ENCODE data around the gene TDRD7. TPM values are rescaled to one million over a fixed set of nuclear protein-coding genes. Genes with fewer than 3 reads are reported as not detected.

TDRD7 gene
- total RNA-seq, 1 donor from 2014 or later = 8.1 TPM

GRCh38 chr9:97406620-97407177 lies 5.2 kb upstream of the TDRD7 start:
- Mint-ChIP-seq H3K4me1 (peaks cover 16% of the 10 kb centered on the region), H3K27ac (no peak overlapping the region), H3K4me3 (no peak overlapping the region), H3K27me3 (ENCODE audit: insufficient read depth, low read depth) (peaks cover 10% of the 10 kb centered on the region), H3K36me3 (no peaks in the 10 kb centered on the region), H3K9me3 (peaks cover 23% of the 10 kb centered on the region)
- H3K4me3 ChIP-seq = no peak overlapping the region
- peaks cover 16% of the 10 kb centered on the region for H3K9me3 ChIP-seq (ENCODE audit: low read depth)
- peak; percentile 91 for DNase-seq (ENCODE audit: low spot score)
- peaks cover 8% of the 10 kb centered on the region for H3K36me3 ChIP-seq
- H3F3A ChIP-seq (ENCODE audit: low read depth) = peaks cover 34% of the 10 kb centered on the region
- no peaks in the 10 kb centered on the region for H4K20me1 ChIP-seq (ENCODE audit: low read depth)
- peak overlapping the region; percentile 45 for H3K4me2 ChIP-seq
- no peak overlapping the region for H3K27ac ChIP-seq
- H2AFZ ChIP-seq (replicated peaks) = no peak overlapping the region
- H3K27me3 ChIP-seq = peaks cover 12% of the 10 kb centered on the region
- peaks cover 16% of the 10 kb centered on the region for H3K4me1 ChIP-seq
- H3K9ac ChIP-seq = no peak overlapping the region
- TF ChIP-seq CTCF (IDR thresholded peaks at IDR 0.05) (no peak), EZH2phosphoT487 (IDR thresholded peaks at IDR 0.05) (peak; percentile 74), EZH2 (IDR thresholded peaks at IDR 0.05) (no peak)
- H3K79me2 ChIP-seq (ENCODE audit: low read depth) = no peaks in the 10 kb centered on the region

GRCh38 chr9:97408562-97408961 lies 3.3 kb upstream of the TDRD7 start:
- H3K4me1 ChIP-seq = peaks cover 23% of the 10 kb centered on the region
- Mint-ChIP-seq H3K27ac (no peak overlapping the region), H3K27me3 (ENCODE audit: insufficient read depth, low read depth) (peaks cover 17% of the 10 kb centered on the region), H3K9me3 (peaks cover 18% of the 10 kb centered on the region), H3K4me1 (peaks cover 19% of the 10 kb centered on the region), H3K36me3 (no peaks in the 10 kb centered on the region), H3K4me3 (no peak overlapping the region)
- peaks cover 8% of the 10 kb centered on the region for H3K36me3 ChIP-seq
- H3K27ac ChIP-seq = no peak overlapping the region
- TF ChIP-seq EZH2phosphoT487 (IDR thresholded peaks at IDR 0.05) = no peak
- no peak for TF ChIP-seq CTCF (IDR thresholded peaks at IDR 0.05)
- TF ChIP-seq EZH2 (IDR thresholded peaks at IDR 0.05) = no peak
- no peaks in the 10 kb centered on the region for H3K79me2 ChIP-seq (ENCODE audit: low read depth)
- no peak overlapping the region for H3K4me2 ChIP-seq
- H3F3A ChIP-seq (ENCODE audit: low read depth) = peaks cover 49% of the 10 kb centered on the region
- no peak overlapping the region for H3K9ac ChIP-seq
- peaks cover 11% of the 10 kb centered on the region for H3K9me3 ChIP-seq (ENCODE audit: low read depth)
- H3K27me3 ChIP-seq = peaks cover 30% of the 10 kb centered on the region
- H4K20me1 ChIP-seq (ENCODE audit: low read depth) = no peaks in the 10 kb centered on the region
- no peak overlapping the region for H2AFZ ChIP-seq (replicated peaks)
- DNase-seq (ENCODE audit: low spot score) = no peak
- no peak overlapping the region for H3K4me3 ChIP-seq

- Histone ChIP-seq H3K79me2 (ENCODE audit: low read depth) (no peaks in the 10 kb centered on the region), H3K27me3 (peaks cover 43% of the 10 kb centered on the region), H3K9me3 (ENCODE audit: low read depth) (no peaks in the 10 kb centered on the region), H3K4me2 (peak overlapping the region; percentile 72), H3K27ac (no peak overlapping the region), H3K36me3 (no peaks in the 10 kb centered on the region), H3K4me3 (peak overlapping the region; percentile 68), H2AFZ (replicated peaks) (peak overlapping the region; percentile 15), H3F3A (ENCODE audit: low read depth) (peaks cover 40% of the 10 kb centered on the region), H3K9ac (no peak overlapping the region), H4K20me1 (ENCODE audit: low read depth) (no peaks in the 10 kb centered on the region), H3K4me1 (peaks cover 15% of the 10 kb centered on the region)
- no peak overlapping the region for H3K27ac Mint-ChIP-seq
- no peak for TF ChIP-seq EZH2phosphoT487 (IDR thresholded peaks at IDR 0.05)
- no peak for TF ChIP-seq CTCF (IDR thresholded peaks at IDR 0.05)
- TF ChIP-seq EZH2 (IDR thresholded peaks at IDR 0.05) = no peak
- peaks cover 20% of the 10 kb centered on the region for H3K27me3 Mint-ChIP-seq (ENCODE audit: insufficient read depth, low read depth)
- DNase-seq (ENCODE audit: low spot score) = no peak
- H3K9me3 Mint-ChIP-seq = peaks cover 3% of the 10 kb centered on the region
- peaks cover 14% of the 10 kb centered on the region for H3K4me1 Mint-ChIP-seq
- no peaks in the 10 kb centered on the region for H3K36me3 Mint-ChIP-seq
- H3K4me3 Mint-ChIP-seq = peak overlapping the region; percentile 90
Observed at GRCh38 chr9:97411440-97411788, 482 bp upstream of the TDRD7 start.

All from neural progenitor cell (in vitro differentiated cells).